8988T (cell line): ENCODE results near the gene C12orf42.

Experiments
- DNase-seq: peaks from one replicate; pipeline ENCODE4 v3.0.0; 2011

The C12orf42 gene

DNA sequence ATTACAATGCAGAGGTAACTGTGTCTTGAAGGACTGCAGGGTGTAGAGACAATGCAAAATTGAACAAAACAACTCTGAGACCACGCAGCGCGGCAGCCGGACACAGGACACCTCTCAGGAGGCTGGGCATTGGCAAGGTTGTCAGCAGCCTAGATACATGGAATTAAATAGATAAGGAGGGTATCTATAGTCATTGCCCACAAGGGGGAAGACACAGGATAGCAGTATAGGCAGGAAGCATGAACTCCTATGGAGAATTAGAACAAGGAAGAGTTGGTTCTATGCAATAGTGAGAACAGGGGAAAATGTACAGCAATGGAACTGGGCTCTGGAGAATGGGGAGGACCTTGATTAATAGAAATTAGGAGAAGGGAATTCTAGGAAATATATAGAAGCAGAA lies 164.1 kb downstream of the C12orf42 start:
- DNase-seq, result no peak

DNA sequence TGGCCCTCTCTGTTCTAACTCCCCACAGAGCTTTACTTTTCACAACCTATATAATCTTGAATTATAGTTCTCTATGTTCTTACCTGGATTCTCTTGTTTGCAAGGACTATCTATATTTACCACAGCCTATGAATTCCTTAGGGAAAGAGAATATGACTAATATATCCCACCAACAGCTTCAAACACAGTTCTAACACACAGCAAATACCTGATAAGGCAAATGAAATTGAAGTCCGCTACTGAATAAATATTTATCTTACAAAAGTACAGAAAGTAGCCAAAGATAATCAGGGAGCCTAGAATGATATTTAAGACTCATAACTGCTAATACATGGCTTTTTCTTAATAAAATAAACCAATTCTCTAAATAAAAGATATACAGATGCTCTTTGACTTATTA lies 165.1 kb downstream of the C12orf42 start:
- no peak for DNase-seq

DNA sequence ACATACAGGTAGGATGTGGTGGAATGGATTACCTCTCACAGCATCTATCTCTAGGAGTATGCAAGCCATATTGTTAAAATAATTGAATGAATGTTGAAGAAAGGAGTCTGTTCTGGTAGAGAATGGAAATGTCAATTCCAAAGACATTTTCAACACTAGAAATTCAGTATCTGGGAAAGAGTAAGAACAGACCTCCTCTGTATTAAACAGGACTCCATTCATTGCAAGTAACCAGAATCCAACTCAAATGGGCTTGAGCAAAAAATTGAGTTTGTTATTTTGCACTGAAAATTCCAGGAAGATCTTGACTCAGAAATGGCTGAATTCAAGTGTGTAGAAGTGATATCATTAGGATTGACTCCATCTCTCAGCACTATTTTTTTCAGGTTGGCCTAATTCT lies 168.1 kb downstream of the C12orf42 start:
- DNase-seq, result no peak

DNA sequence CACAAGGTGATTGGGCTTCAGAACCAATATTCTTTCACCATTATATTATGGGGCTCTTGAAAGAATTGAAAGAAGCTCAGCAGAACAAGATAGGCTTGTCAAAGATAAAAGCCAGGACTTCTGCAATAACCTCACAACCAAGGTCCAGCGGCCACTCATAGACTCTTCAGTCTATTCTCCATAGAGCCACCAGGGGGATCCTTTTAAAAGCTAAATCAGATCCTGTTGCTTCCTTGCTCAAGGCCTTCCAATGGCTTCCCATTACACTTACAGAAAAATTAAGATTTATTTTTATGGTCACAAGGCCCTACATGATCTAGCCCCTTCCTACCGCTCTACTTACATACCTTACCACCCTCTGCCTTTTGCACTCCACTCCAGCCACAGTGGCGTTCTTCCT lies 169.6 kb downstream of the C12orf42 start:
- no peak for DNase-seq

DNA sequence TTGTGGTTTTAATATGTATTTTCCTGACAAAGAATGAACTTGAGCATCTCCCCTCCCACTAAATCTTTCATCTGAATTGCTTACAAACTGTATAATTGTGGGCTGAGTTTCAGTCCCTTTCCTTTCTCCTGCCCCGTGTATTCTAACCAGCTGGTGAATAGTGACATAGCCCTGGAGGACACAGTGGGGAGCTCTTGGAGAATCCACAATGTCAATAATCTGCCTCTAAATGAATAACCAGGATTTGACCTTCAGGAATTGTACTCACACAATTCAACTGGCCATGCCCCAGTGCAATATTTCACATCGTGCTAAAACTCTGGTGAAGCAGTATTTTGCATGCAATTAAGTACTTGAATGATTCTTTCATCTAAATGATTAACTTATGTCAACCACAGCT lies 177.2 kb downstream of the C12orf42 start:
- no peak for DNase-seq

DNA sequence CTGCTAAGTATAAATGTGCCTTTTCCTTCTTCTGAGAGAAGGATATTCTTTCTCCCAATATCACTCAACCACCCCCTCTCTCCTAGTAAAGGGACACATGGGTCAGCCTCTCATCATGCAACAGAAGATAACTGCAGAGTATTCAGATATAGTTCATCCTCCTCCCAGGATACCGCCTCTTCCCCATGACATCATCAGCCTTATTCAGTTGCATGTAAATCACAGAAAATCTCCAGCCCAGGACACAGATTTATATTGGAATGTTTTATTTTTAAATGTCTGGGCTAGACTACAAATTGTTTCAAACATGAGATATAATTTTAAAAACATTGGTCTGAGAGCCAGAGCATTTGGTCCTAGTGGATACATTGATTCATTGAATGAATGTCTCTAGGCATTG lies 178.5 kb downstream of the C12orf42 start:
- DNase-seq, result no peak

DNA sequence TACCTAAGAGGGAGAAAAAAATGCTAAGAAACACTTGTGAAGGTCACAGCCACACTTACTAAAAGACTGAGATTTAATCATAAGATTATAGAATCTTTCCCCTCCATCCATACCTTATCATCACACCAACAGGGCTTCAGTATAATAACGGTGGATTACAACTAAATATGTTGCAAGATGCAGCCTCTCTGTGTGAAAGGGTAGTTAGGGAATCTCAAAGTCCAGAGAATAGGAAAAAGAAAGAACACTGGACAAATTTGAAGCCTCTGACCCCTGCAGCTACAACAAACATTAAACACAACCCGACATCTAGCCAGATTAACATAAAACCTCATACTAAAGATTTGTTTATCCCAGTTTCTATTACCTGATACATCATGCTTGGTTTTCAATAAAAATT lies 181.0 kb downstream of the C12orf42 start:
- DNase-seq, result no peak

DNA sequence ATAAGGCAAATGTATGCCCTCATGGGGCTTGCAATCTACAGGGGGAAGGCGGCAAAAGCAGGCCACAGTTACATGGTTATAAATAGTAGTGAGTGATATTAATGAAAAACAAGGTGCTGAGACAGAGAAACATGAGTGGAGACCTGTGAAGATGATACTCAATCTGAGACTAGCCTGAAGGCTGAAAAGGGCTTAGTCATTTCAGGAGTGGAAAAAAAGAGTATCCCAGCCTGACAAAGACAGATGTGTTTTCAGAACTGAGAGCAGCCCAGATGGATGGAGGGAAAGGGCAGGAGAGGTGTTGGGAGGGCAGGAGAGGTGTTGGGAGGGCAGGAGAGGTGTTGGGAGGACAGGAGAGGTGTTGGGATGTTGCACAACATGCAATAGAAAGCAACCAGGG lies 181.9 kb downstream of the C12orf42 start:
- no peak for DNase-seq

DNA sequence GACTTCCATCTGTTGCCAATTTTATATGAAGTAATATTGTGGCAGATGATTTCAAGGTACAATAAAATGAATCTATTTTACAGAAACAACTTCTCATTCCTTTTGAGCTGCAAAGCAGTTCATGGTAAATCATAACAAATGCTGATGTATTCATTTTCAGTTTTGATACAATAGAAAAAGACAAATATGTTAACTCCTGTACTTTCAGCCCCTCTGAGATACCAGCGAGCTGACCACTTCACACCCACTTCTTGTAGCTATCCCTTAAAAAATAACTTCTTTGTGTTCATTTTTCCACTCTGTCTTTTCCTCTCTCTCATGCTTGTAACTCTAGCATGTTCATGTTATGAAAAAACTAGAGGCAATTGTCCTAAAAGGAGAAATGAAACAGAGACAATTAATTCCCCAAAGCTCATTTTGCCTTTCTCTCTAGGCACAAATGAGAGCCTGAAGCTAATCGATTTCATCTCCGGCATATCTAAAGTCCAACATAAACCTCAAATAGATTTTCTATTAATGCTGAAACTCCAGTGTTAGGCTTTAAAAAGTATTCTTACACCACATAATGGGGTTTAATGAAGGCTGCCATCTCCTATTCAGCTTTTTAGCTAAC lies 182.9 kb downstream of the C12orf42 start:
- no peak for DNase-seq

DNA sequence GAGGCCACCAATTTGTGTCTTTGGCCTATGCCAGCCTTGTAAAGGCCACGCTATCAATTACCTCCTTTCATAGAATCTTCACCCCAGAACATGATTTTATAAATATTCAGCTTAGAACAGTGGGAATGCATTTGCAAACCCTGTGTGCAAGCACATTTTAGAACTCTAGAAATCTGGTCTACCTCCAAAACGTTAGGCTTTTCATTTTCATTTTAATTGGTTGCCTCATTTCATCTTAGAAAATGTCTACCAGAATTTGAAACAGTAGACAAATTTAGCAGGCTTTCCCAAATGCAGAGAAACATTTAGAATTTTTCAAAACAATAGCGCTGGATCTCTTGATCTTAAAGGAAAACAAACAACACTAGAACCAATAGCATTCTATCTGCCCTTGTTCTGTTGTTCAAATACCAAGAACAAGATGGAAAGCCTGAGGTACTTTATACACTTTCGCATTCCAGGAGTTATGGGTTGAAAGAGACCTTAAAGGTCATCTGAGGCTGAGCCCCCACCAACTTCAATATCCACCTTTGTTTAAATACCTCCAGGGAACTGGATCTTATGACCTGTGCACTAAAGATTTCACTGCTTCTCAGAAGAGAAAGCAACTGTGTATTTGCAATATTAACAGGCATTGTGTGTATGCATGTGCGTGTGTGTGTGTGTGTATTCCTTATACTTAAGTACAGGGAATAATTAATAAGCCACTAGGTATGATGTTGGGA lies 185.1 kb downstream of the C12orf42 start:
- DNase-seq, result no peak

DNA sequence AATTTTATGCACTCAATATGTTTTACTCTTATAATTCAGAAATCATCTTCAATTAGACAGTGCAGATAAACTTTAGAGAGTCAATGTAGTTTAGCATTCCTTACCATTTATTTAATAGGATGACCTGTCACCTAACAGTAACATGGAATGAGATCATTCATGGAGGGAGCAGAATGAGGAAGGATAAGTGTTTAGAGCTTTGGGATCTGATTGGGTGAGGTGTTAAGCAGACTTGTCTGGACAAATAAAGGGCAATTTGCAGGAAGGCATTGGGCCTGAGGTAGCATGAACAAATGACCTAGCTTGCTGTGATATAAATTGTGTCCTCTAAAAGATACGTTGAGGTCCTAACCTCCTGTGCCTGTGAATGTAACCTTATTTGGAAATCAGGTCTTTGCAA lies 187.4 kb downstream of the C12orf42 start:
- DNase-seq, result no peak

DNA sequence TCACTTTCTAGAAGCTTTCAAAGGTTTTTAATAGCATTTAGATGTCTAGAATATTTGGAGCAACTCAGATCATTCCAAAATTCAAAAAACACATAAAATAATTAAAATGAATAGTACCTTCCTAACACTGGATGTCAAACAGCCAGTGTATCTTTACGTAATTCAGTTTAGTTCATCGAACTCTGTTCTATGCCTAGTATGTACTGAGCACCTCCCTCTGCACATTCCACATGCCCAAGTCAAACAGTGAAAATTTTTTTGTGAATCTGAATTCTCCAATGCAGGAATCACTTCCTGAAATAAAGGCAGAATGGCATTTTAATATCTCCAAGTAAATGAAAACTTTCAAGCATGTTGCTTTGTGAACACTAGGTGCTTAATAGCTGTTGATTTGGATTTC lies 192.3 kb downstream of the C12orf42 start:
- no peak for DNase-seq

DNA sequence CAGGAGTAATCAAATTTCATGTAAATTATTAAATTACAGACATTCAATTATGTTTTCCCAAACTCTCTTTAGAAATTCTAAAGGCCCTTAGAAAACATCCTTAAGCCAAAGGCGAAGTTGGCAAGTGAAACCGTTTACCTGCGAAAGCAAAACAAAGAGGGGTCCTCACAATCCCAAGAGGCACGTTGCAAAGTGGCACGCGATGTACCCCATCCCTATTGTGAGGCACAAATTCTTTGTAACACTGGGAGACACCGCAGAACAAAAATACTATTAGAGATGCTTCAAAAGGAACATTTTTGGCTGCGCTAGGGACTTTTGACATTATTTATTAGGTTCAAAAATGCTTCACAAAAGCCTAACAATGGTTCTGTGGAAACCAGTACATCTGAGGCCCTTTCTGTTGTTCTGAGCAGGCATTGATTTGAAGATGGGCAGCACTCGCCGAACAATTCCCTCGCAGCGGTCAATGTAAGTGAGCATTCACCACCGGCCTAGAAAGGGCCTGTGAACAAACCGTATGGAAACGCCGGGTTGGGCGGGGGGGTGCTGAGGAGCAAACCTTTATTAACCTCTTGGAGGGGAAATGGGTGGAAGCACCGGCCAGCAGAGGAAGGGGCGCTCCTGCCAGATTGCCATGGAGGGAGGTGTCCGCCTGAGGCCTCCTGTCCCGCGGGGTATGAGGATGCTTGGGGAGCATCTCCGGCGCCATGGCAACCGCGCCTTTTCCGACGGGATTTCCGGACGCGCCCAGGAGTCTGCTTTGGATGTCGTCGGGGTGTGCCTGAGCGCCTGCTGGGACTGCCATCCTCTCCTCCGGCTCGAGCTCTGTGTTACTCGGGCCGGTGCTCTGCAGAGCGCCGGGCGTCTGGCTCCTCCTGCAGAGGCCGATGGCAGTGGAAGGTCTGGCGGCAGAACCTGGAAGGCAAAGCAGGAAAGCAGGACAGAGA lies 193.9 kb downstream of the C12orf42 start:
- no peak for DNase-seq

DNA sequence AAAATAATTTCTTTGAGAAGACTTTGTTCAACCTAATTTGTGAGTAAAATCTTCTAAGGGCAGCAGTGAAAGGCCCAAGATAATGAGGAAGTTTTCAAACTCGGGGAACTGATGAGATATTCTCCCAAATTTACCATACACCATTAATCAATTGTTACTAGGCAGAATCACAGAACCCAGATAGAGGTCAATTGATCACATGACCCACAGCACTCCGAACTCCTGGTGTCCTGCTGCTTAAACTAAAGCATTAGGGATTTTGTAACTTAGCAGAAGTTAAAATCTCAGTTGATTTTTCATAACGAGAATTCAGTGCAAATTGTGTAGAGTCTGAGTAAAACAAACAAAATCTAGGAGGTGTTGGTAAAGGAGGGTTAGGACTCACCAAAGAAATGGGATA lies 207.8 kb downstream of the C12orf42 start:
- DNase-seq, result no peak

DNA sequence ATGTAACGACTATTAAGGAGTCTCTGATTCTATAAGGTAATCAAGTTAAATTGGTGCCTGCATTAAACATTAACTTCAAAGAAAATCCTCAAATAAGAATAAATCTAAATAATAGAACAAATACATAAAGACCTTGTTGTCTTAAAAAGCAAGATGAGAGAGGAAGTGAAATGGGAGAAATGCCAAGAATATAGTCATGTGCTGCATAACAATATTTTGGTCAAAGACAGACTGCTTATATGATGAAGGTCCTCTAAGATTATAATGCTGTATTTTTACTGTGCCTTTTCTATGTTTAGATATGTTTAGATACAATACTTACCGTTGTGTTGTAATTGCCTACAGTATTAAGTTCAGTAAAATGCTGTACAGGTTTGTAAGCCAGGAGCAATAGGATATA lies 213.6 kb downstream of the C12orf42 start:
- no peak for DNase-seq

DNA sequence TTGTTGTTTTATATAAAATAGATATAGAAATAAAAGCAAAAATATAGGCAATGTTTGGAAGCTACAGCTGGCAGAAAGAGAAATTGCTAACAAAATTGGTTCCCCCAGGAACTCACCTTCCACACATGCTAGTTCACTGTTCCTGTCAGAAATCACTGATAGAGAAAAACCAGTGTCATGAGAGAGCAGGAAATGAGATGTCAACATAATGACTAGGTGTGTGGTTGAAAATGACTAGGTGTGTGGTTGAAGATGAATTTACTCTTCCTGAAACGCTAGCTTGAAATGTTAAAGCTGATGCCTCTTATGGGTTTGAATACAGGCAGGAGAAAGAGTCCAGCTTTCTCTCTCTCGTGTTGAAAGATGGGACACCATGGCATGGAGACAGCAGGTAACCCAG lies 216.3 kb downstream of the C12orf42 start:
- no peak for DNase-seq

DNA sequence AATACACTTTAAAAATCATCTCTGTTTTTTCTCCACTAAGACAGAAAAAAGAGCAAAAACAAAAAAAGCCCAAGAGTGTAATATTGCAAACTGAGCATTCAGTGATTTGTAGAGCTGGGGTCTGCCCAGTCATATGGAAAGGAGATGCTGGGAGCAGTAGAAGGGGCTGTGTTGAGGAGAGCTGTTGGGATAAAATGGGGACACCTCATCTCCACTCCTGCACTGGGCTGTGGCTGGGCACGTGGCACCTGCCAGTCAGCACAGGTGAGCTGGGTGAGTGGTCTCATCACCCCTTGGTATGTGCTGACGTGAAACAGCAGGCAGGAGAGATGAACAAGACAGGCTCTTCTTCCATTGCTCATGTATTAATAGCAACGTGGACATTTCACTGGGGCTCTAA lies 217.4 kb downstream of the C12orf42 start:
- no peak for DNase-seq

DNA sequence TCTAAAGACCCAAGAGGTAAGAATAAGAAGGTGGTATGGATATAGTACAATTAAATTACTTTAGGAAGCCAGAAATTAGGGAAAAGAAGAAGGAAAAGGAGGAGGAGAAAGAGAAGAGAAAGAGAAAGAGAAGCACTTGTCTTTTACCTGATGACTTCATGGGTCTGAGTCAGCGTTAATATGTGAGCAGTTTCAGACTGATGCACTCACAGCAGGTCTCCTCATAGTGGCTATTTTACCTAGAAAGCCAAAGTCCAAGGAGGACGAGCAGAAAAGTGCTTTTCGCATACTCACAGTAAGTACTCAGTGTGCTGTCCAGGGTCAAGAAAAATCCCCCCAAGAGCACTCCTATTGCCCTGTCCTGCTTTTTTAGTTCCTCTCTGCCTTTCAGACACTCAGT lies 222.1 kb downstream of the C12orf42 start:
- no peak for DNase-seq

DNA sequence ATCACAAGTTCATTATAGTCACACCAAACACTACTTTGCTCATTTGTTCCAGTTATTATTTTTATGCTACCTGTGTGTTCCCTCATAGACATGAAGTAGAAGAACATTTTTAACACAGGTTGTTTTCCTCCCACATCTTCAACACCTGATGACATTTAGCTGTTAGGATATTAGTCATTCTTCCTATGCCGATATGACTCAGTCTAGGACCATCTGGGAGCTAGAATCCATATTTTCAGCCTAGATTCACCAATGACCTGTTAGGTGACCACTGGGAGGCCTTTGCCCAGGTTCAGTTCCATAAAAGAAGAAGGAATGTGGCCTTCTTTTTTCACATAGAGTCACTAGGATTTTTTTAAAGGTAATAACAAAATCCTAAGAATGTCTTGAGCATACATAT lies 222.8 kb downstream of the C12orf42 start:
- peak; percentile 9 for DNase-seq

DNA sequence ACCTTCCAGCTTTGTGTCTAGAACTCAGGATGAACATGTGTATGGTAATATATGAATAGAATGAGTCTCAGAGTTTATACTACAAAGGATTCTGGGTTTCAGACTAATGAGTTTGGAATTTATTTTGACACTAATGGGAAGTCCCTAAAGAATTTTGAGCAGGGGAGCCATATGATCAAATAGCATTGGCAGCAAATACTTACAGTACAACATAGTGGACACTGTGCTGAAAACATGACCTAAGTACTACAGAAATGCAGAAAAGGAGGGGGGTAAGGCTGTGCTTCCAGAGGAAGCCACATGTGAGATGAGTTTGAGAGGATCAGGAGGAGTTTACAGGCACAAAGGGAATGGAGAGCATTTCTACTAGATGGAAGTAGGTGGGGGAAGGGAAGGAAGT lies 225.8 kb downstream of the C12orf42 start:
- DNase-seq, result no peak

DNA sequence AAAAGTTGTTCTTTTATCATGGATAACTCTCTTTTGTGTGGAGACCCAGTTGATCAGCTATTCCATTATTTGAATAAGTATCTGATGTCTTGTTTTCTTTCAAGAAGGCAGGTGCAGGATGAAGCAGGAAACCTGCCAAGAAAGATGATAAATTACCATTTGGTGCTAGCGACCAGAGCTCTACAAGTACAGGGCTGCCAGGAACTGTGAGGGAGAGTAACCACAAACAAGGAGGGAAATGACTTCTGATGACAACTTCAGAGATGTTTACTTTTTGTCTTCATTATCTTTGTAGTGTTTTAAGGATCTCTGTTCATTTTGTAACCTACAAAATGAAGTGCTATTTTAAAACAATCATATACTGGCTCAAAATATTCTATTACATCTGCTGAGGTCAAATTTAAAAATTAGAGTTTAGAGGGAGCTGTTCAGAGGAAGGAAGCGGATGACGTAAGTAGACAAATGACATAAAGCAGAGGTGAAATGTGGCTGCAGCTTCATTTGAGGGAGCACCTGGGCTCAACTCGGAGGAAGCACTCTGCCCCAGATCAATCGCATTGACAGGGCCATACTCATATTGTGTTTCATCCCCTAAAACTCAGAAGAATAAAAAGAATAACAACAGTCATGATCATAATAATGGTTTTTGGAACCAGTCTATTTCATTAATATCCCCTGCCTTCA lies 226.8 kb downstream of the C12orf42 start:
- DNase-seq, result no peak

DNA sequence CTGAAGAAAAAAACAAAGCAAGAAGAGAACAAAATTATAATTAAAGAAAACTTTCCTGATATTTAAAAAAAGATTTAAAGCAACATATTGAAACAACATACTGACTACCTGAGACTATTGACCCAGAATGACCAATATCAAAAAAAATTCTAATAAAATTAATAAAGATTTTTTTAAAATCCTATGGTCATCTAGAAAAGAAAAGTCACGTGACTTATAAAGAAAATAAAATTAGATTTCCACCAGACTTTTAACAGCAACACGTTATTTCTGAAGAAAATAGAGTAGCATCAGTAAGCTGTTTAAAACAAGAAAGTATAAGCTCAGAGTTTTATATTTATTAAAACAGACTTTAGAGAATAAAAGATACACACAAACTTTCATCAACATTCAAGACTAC lies 238.0 kb downstream of the C12orf42 start:
- DNase-seq, result no peak
